ENCODE data around the gene HSD17B2.
"Not testable (repeated sequence)": the region's sequence is repeated elsewhere in the genome, so short reads cannot be mapped to it uniquely, and the experiment has no call there.

Gene HSD17B2

GRCh38 chr16:82007189-82007588, 27.9 kb upstream of the HSD17B2 start:
- Histone ChIP-seq H2AFZ (ENCODE audit: low read length) (no peak overlapping the region), H3K9me2 (ENCODE audit: low read depth, low read length) (no peaks in the 10 kb centered on the region), H3K79me2 (ENCODE audit: insufficient read depth, low read length) (no peaks in the 10 kb centered on the region), H3K9ac (ENCODE audit: low read length) (no peak overlapping the region), H3K27ac (ENCODE audit: low read depth, low read length, poor library complexity, severe bottlenecking) (no peak overlapping the region), H3F3A (ENCODE audit: insufficient read depth, low read length) (no peaks in the 10 kb centered on the region), H3K9me3 (ENCODE audit: low read length) (peaks cover 6% of the 10 kb centered on the region; the same call in 1 of the 2 replicates), H3K4me3 (ENCODE audit: low read depth, low read length, poor library complexity, severe bottlenecking) (no peak overlapping the region), H3K4me1 (ENCODE audit: insufficient read depth, low read length, severe bottlenecking) (peaks cover 13% of the 10 kb centered on the region), H4K20me1 (ENCODE audit: insufficient read depth, low read length) (no peaks in the 10 kb centered on the region), H3K27me3 (ENCODE audit: insufficient read depth, low read length) (no peaks in the 10 kb centered on the region), H3K36me3 (ENCODE audit: insufficient read depth, low read length) (peaks cover 23% of the 10 kb centered on the region), H3K4me2 (ENCODE audit: low read length) (no peak overlapping the region)
- TF ChIP-seq, protein P1, sequence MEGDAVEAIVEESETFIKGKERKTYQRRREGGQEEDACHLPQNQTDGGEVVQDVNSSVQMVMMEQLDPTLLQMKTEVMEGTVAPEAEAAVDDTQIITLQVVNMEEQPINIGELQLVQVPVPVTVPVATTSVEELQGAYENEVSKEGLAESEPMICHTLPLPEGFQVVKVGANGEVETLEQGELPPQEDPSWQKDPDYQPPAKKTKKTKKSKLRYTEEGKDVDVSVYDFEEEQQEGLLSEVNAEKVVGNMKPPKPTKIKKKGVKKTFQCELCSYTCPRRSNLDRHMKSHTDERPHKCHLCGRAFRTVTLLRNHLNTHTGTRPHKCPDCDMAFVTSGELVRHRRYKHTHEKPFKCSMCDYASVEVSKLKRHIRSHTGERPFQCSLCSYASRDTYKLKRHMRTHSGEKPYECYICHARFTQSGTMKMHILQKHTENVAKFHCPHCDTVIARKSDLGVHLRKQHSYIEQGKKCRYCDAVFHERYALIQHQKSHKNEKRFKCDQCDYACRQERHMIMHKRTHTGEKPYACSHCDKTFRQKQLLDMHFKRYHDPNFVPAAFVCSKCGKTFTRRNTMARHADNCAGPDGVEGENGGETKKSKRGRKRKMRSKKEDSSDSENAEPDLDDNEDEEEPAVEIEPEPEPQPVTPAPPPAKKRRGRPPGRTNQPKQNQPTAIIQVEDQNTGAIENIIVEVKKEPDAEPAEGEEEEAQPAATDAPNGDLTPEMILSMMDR (IDR thresholded peaks at IDR 0.05; ENCODE audit: low read length): no peak
- no peak for TF ChIP-seq EZH2 (IDR thresholded peaks at IDR 0.05; ENCODE audit: borderline replicate concordance, low read length)

DNA sequence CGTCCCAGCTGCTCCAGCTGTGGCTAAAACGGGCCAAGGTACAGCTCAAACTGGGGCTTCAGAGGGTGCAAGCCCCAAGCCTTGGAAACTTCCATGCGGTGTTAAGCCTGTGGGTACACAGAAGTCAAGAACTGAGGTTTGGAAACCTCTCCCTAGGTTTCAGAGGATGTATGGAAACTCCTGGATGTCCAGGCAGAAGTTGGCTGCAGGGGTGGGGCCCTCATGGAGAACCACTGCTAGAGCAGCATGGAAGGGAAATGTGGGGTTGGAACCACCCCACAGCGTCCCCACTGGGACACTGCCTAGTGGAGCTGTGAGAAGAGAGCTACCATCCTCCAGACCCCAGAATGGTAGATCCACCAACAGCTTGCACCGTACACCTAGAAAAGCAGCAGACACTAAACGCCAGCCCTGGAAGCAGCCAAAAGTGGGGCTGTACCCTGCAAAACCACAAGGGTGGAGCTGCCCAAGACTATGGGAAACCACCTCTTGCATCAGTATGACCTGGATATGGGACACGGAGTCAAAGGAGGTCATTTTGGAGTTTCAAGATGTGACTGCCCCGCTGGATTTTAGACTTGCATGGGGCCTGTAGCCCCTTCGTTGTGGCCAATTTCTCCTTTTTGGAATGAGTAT, 26.0 kb upstream of the HSD17B2 start:
- H3K36me3 ChIP-seq (ENCODE audit: insufficient read depth, low read length): peaks cover 23% of the 10 kb centered on the region
- H3K27ac ChIP-seq (ENCODE audit: low read depth, low read length, poor library complexity, severe bottlenecking): no peak overlapping the region
- no peaks in the 10 kb centered on the region for H3F3A ChIP-seq (ENCODE audit: insufficient read depth, low read length)
- H3K4me3 ChIP-seq (ENCODE audit: low read depth, low read length, poor library complexity, severe bottlenecking): no peak overlapping the region
- no peaks in the 10 kb centered on the region for H4K20me1 ChIP-seq (ENCODE audit: insufficient read depth, low read length)
- no peaks in the 10 kb centered on the region for H3K9me2 ChIP-seq (ENCODE audit: low read depth, low read length)
- TF ChIP-seq, protein P1 (IDR thresholded peaks at IDR 0.05; ENCODE audit: low read length): no peak
- no peak for TF ChIP-seq EZH2 (IDR thresholded peaks at IDR 0.05; ENCODE audit: borderline replicate concordance, low read length)
- H3K79me2 ChIP-seq (ENCODE audit: insufficient read depth, low read length): no peaks in the 10 kb centered on the region
- peaks cover 13% of the 10 kb centered on the region for H3K4me1 ChIP-seq (ENCODE audit: insufficient read depth, low read length, severe bottlenecking)
- peaks cover 6% of the 10 kb centered on the region; the same call in 1 of the 2 replicates for H3K9me3 ChIP-seq (ENCODE audit: low read length)
- H3K9ac ChIP-seq (ENCODE audit: low read length): no peak overlapping the region
- no peak overlapping the region for H3K4me2 ChIP-seq (ENCODE audit: low read length)
- H3K27me3 ChIP-seq (ENCODE audit: insufficient read depth, low read length): no peaks in the 10 kb centered on the region
- no peak overlapping the region for H2AFZ ChIP-seq (ENCODE audit: low read length)

DNA sequence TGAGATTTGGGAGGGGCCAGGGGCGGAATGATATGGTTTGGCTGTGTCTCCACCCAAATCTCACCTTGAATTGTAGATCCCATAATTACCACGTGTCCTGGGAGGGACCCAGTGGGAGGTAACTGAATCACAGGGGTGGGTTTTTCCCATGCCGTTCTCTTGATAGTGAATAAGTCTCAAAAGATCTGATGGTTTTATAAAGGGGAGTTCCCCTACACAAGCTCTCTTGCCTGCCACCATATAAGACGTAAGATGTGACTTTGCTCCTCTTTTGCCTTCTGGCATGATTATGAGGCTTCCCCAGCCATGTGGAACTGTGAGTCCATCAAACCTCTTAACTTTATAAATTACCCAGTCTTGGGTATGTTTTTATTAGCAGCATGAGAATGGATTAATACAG, 25.3 kb upstream of the HSD17B2 start:
- H3K79me2 ChIP-seq (ENCODE audit: insufficient read depth, low read length): not testable (repeated sequence)

GRCh38 chr16:82010649-82011048, 24.4 kb upstream of the HSD17B2 start:
- H3K4me1 ChIP-seq (ENCODE audit: insufficient read depth, low read length, severe bottlenecking): peaks cover 13% of the 10 kb centered on the region
- H3K9me2 ChIP-seq (ENCODE audit: low read depth, low read length): no peaks in the 10 kb centered on the region
- no peaks in the 10 kb centered on the region; the same call in 1 of the 2 replicates for H3K27me3 ChIP-seq (ENCODE audit: insufficient read depth, low read length)
- 0 out of 2 replicates have a peak overlapping the region, but pooled peaks have one; percentile 23 for H2AFZ ChIP-seq (ENCODE audit: low read length)
- H3K4me2 ChIP-seq (ENCODE audit: low read length): peak overlapping the region; percentile 71
- H3F3A ChIP-seq (ENCODE audit: insufficient read depth, low read length): no peaks in the 10 kb centered on the region
- no peaks in the 10 kb centered on the region for H3K79me2 ChIP-seq (ENCODE audit: insufficient read depth, low read length)
- H3K27ac ChIP-seq (ENCODE audit: low read depth, low read length, poor library complexity, severe bottlenecking): no peak overlapping the region
- TF ChIP-seq, protein P1 (IDR thresholded peaks at IDR 0.05; ENCODE audit: low read length): no peak
- TF ChIP-seq EZH2 (IDR thresholded peaks at IDR 0.05; ENCODE audit: borderline replicate concordance, low read length): no peak
- peak overlapping the region; percentile 71 for H3K9ac ChIP-seq (ENCODE audit: low read length)
- no peaks in the 10 kb centered on the region for H4K20me1 ChIP-seq (ENCODE audit: insufficient read depth, low read length)
- peak overlapping the region; percentile 72 for H3K4me3 ChIP-seq (ENCODE audit: low read depth, low read length, poor library complexity, severe bottlenecking)
- H3K36me3 ChIP-seq (ENCODE audit: insufficient read depth, low read length): peaks cover 23% of the 10 kb centered on the region
- H3K9me3 ChIP-seq (ENCODE audit: low read length): peaks cover 6% of the 10 kb centered on the region; the same call in 1 of the 2 replicates

More for the DNA sequence above, 25.3 kb upstream of the HSD17B2 start:
- not testable (repeated sequence) for H3K27ac ChIP-seq (ENCODE audit: low read depth, low read length, poor library complexity, severe bottlenecking); H3F3A ChIP-seq (ENCODE audit: insufficient read depth, low read length); H3K9me2 ChIP-seq (ENCODE audit: low read depth, low read length); H3K27me3 ChIP-seq (ENCODE audit: insufficient read depth, low read length); H4K20me1 ChIP-seq (ENCODE audit: insufficient read depth, low read length); H3K9ac ChIP-seq (ENCODE audit: low read length); H2AFZ ChIP-seq (ENCODE audit: low read length); H3K4me3 ChIP-seq (ENCODE audit: low read depth, low read length, poor library complexity, severe bottlenecking); H3K4me2 ChIP-seq (ENCODE audit: low read length); H3K9me3 ChIP-seq (ENCODE audit: low read length)
- Histone ChIP-seq H3K4me1 (ENCODE audit: insufficient read depth, low read length, severe bottlenecking) (peaks cover 13% of the 10 kb centered on the region), H3K36me3 (ENCODE audit: insufficient read depth, low read length) (peaks cover 23% of the 10 kb centered on the region)
